Loucy (cell line): ENCODE results near the gene AKAP6.

ENCODE experiments used
- H2AFZ ChIP-seq: fragments of 200-600 bp; sonication (generic); 2 replicates; pipeline ENCODE4 v1.6.0; 2016; ENCODE audit warnings: antibody characterized with exemption, mild to moderate bottlenecking, low read length, moderate library complexity
- H3F3A ChIP-seq: fragments of 200-600 bp; 2 replicates; pipeline ENCODE4 v1.6.0; 2016; ENCODE audit warnings: antibody characterized with exemption, low read depth, mild to moderate bottlenecking
- H3K27me3 ChIP-seq: fragments of 200-600 bp; sonication (generic); 2 replicates; pipeline ENCODE4 v1.6.1; 2014; ENCODE audit warnings: low read length, mild to moderate bottlenecking; ENCODE audit not compliant: insufficient read depth, poor library complexity, severe bottlenecking
- H3K36me3 ChIP-seq: fragments of 200-600 bp; sonication (generic); 2 replicates; pipeline ENCODE4 v1.6.1; 2016; ENCODE audit warnings: low read length; ENCODE audit not compliant: insufficient read depth
- H3K4me1 ChIP-seq: fragments of 200-600 bp; sonication (generic); 2 replicates; pipeline ENCODE4 v1.5.1; 2014; ENCODE audit warnings: low read length, mild to moderate bottlenecking; ENCODE audit not compliant: insufficient read depth, poor library complexity, severe bottlenecking
- H3K4me2 ChIP-seq: fragments of 200-600 bp; sonication (generic); 2 replicates; pipeline ENCODE4 v1.6.0; 2014; ENCODE audit warnings: antibody characterized with exemption, low read length, low read depth, mild to moderate bottlenecking; ENCODE audit not compliant: poor library complexity, severe bottlenecking
- H3K4me3 ChIP-seq: fragments of 200-600 bp; sonication (generic); 2 replicates; pipeline ENCODE4 v1.5.1; 2014; ENCODE audit warnings: low read length, mild to moderate bottlenecking, mixed read lengths; ENCODE audit not compliant: poor library complexity, severe bottlenecking
- H3K79me2 ChIP-seq: fragments of 200-600 bp; sonication (generic); 2 replicates; pipeline ENCODE4 v1.6.1; 2014; ENCODE audit warnings: low read length; ENCODE audit not compliant: insufficient read depth
- H3K9ac ChIP-seq: fragments of 200-600 bp; sonication (generic); 2 replicates; pipeline ENCODE4 v1.6.0; 2014; ENCODE audit warnings: mild to moderate bottlenecking, low read depth, low read length, moderate library complexity; ENCODE audit not compliant: poor library complexity, severe bottlenecking
- H3K9me2 ChIP-seq: fragments of 200-600 bp; sonication (generic); replicated peaks from 2 replicates; pipeline ENCODE4 v1.6.1; 2016; ENCODE audit warnings: low read depth, low read length, mixed read lengths
- H3K9me3 ChIP-seq: fragments of 200-600 bp; sonication (generic); 2 replicates; pipeline ENCODE4 v1.6.1; 2014; ENCODE audit warnings: mild to moderate bottlenecking, antibody characterized with exemption, low read length, low read depth; ENCODE audit not compliant: insufficient read depth
- H4K20me1 ChIP-seq: fragments of 200-600 bp; sonication (generic); 2 replicates; pipeline ENCODE4 v1.6.0; 2014; ENCODE audit warnings: antibody characterized with exemption, low read length, mild to moderate bottlenecking; ENCODE audit not compliant: insufficient read depth, poor library complexity, severe bottlenecking
- CTCF ChIP-seq: fragments of 200-600 bp; sonication (generic); conservative IDR thresholded peaks from 2 replicates; pipeline ENCODE4 v1.5.1; 2014; ENCODE audit warnings: mild to moderate bottlenecking, antibody characterized with exemption, low read length
- EZH2phosphoT487 ChIP-seq: fragments of 200-600 bp; IDR thresholded peaks from 2 replicates; pipeline ENCODE4 v1.6.1; 2018; ENCODE audit warnings: antibody characterized with exemption, mild to moderate bottlenecking, moderate library complexity, borderline replicate concordance

Gene AKAP6

GRCh38 chr14:32399920-32400319 is 70.8 kb downstream of the AKAP6 start:
- Histone ChIP-seq H3K27me3 (no peaks in the 10 kb centered on the region), H3K36me3 (no peaks in the 10 kb centered on the region), H3K9me3 (no peaks in the 10 kb centered on the region), H3K4me3 (no peak overlapping the region), H3K4me2 (no peak overlapping the region), H2AFZ (no peak overlapping the region), H3K79me2 (no peaks in the 10 kb centered on the region), H3F3A (no peaks in the 10 kb centered on the region), H3K9ac (no peak overlapping the region), H3K9me2 (no peaks in the 10 kb centered on the region), H3K4me1 (peaks cover 8% of the 10 kb centered on the region), H4K20me1 (no peaks in the 10 kb centered on the region)
- TF ChIP-seq CTCF (no peak), EZH2phosphoT487 (no peak)

- Histone ChIP-seq H3K36me3 (no peaks in the 10 kb centered on the region), H4K20me1 (no peaks in the 10 kb centered on the region), H3F3A (no peaks in the 10 kb centered on the region), H3K9me3 (no peaks in the 10 kb centered on the region), H3K9ac (no peak overlapping the region), H3K9me2 (no peaks in the 10 kb centered on the region), H2AFZ (no peak overlapping the region), H3K27me3 (no peaks in the 10 kb centered on the region), H3K79me2 (no peaks in the 10 kb centered on the region), H3K4me1 (peaks cover 8% of the 10 kb centered on the region), H3K4me3 (no peak overlapping the region), H3K4me2 (no peak overlapping the region)
- TF ChIP-seq CTCF (no peak), EZH2phosphoT487 (no peak)
Measured at GRCh38 chr14:32400480-32400879, 71.4 kb downstream of the AKAP6 start.

- no peaks in the 10 kb centered on the region for H3K79me2 ChIP-seq
- peaks cover 10% of the 10 kb centered on the region for H3K4me1 ChIP-seq
- no peaks in the 10 kb centered on the region for H3K27me3 ChIP-seq
- no peaks in the 10 kb centered on the region for H4K20me1 ChIP-seq
- no peak overlapping the region for H3K4me2 ChIP-seq
- no peak overlapping the region for H3K4me3 ChIP-seq
- H2AFZ ChIP-seq: no peak overlapping the region
- no peaks in the 10 kb centered on the region for H3K9me3 ChIP-seq
- no peak overlapping the region for H3K9ac ChIP-seq
- H3K36me3 ChIP-seq: no peaks in the 10 kb centered on the region
- H3K9me2 ChIP-seq: no peaks in the 10 kb centered on the region
- TF ChIP-seq EZH2phosphoT487 (no peak), CTCF (no peak)
- H3F3A ChIP-seq: no peaks in the 10 kb centered on the region
Measured at GRCh38 chr14:32403021-32403420, 73.9 kb downstream of the AKAP6 start.
